Fibroblast of upper back skin (primary cell): Measurements from ENCODE around the gene C10orf105.
A peak's percentile ranks its signal among the peaks of the same experiment; 100 is the strongest.

Source experiments
- DNase-seq: peaks from one replicate; pipeline ENCODE4 v3.0.0-alpha.2; 2013

C10orf105 gene

GRCh38 chr10:71697938-71698709 lies 21.5 kb downstream of the C10orf105 start:
- DNase-seq: no peak

GRCh38 chr10:71696628-71697326 lies 22.8 kb downstream of the C10orf105 start:
- DNase-seq: peak; percentile 15

- DNase-seq: no peak
Observed at GRCh38 chr10:71695502-71696476, 23.8 kb downstream of the C10orf105 start.

- no peak for DNase-seq
Observed at GRCh38 chr10:71694567-71694968, 25.0 kb downstream of the C10orf105 start.

DNA sequence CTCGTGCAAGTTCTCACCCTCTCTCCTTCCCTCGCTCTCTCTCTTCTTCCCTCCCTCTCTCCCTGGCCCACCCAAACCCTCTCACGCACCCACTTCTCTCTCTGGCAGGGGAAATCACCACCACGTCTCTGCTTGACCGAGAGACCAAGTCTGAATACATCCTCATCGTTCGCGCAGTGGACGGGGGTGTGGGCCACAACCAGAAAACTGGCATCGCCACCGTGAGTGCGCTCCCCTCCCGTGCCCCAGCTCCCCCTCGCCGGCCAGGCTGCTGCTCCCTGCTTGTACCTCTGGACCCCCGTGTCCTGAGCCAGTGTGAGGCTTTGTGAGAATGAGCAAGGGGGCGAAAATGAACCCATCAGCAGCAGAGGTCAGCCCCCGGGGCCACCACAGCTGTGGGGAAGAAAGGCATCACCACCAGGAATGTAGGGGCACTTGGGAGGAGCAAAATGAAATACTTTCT lies 25.5 kb downstream of the C10orf105 start:
- DNase-seq: no peak

DNA sequence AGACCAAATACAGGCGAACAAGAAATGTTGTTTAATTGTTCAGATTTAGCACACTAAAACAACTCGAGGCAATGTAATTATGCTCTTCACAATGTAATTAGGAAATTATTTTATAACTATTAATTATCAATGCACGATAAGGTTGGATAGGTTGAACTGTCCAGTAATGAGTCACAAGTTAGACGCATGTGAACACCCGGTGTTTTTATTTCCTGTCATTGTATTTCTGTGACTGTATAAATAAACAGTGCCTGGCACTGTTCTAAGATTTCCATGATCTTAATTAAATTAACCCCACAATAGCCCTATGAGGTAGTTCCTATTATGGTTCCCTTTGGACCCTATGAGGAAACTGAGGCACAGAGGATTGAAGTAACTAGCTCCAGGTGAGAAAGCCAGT lies 26.2 kb downstream of the C10orf105 start:
- no peak for DNase-seq

GRCh38 chr10:71692598-71693306 lies 26.8 kb downstream of the C10orf105 start:
- no peak for DNase-seq

- no peak for DNase-seq
Observed at GRCh38 chr10:71691405-71691804, 28.2 kb downstream of the C10orf105 start.

DNA sequence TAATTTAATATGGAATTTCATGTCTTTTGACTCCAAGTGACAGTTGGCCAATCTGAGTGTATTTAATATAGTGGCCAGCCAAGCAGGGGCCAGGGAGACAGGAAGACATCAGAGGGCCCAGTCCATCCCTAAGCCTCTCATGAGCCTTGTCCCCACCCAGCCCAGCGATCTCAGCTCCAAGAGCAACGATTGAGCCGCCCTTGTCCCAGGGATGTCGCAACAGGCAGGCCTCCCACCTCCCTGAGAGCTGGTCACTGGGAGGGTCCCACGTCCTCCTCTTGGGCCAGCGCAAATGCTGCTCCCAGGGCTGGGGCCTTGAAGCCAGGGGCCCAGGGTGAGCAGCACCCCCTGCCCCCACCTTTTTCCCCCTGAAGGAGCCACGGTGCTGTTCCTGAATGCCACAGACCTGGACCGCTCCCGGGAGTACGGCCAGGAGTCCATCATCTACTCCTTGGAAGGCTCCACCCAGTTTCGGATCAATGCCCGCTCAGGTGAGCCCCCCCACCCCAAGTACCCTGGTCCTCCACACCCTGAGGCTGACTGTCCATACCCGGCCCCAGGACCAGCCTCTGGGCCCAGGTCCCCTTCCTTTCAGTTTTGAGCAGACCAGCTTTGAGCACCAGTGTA lies 29.4 kb downstream of the C10orf105 start:
- no peak for DNase-seq

GRCh38 chr10:71688256-71688655 lies 31.3 kb downstream of the C10orf105 start:
- no peak for DNase-seq

- no peak for DNase-seq
Observed at GRCh38 chr10:71687480-71687879, 32.1 kb downstream of the C10orf105 start.

DNA sequence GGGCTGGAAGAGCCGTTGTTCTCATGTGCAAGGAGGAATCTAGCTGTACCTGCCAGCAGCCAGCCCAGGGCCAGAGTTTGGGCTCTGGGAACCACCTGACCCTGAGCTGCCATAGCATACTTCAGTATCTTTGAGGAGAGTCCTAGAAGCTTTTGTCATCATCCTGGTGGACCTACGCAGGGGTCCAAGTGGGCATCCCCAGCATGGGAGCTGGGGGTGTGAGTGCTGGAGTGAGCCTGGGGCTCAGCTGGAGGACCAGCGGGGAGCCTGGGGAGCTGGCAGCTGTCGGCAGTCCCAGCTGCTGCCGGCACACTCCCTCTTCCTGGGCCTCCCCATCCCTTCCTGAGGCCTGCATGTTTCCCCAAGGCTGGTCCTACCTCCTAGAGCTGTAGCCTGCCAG lies 32.5 kb downstream of the C10orf105 start:
- no peak for DNase-seq

DNA sequence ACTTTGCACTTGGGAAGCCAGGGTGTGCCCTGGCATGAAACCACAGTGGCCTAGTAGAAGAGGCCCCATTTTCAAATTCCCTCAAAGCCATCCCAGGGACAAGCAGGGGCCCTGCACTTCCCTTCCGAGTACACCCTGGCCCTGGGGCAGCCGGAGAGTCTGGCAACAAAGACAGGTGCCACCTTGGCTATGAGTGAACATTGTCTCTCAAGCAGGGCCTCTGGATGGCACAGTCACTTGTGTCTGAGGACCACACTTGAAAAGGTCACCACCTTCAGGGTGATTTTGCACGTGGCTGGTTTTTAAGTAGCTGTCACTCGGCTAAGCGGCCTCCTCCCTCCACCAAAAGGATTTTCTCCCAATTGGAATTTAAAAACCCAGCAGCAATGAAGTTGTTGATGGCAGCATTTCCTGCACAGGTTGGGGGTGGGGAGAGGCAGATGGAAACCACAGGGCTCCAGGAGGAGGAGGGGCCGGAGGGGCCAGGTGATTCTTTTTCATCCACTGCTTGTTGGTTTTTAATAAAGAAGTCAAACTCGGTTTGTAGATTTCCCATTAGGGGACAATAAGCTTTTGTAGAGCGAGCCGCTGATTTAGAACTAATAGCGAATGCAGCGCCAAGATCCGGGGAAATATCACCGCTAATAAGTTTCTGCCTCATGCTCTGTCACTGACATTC lies 33.9 kb downstream of the C10orf105 start:
- DNase-seq: no peak

- no peak for DNase-seq
Observed at GRCh38 chr10:71684356-71685173, 35.0 kb downstream of the C10orf105 start.

DNA sequence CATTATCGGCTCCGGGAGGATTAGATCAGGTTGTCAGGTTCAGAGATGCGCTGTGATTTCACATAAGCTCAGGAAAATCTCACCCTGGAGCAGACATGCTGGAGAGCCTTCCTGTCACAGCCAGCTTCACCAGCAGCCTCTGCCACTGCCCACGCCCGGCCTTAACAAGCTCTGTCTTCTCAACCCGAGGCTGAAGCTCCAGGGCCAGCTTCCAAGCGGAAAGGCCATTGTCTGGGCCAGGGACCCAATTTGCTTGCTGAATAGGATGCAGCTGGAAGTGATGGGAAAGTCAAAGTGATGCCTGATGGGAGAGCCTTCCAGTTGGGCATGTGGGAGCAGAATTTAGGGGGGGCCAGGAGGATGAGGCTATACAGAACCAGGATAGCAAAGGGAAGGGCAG lies 36.3 kb downstream of the C10orf105 start:
- no peak for DNase-seq

GRCh38 chr10:71681977-71682376 lies 37.6 kb downstream of the C10orf105 start:
- DNase-seq: no peak

- no peak for DNase-seq
Observed at GRCh38 chr10:71679425-71679824, 40.2 kb downstream of the C10orf105 start.

- DNase-seq: no peak
Observed at GRCh38 chr10:71678057-71678805, 41.3 kb downstream of the C10orf105 start.

DNA sequence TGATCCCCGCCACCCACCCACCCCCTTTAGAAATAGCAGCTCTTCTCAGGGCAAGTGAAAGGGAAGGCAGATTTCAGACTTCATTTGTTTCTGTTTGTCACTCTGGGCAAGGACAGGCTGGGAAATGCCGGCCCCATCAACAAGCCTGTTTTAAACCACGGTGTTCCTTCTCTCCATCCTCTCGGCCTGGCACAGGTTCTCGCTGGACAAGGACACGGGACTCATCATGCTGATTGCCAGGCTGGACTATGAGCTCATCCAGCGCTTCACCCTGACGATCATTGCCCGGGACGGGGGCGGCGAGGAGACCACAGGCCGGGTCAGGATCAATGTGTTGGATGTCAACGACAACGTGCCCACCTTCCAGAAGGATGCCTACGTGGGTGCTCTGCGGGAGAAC lies 42.3 kb downstream of the C10orf105 start:
- no peak for DNase-seq
